ENCODE results near the gene RGS9.

GRCh38 chr17:65254166-65254565 is 117.0 kb downstream of the RGS9 start:
- TF ChIP-seq, protein P1, sequence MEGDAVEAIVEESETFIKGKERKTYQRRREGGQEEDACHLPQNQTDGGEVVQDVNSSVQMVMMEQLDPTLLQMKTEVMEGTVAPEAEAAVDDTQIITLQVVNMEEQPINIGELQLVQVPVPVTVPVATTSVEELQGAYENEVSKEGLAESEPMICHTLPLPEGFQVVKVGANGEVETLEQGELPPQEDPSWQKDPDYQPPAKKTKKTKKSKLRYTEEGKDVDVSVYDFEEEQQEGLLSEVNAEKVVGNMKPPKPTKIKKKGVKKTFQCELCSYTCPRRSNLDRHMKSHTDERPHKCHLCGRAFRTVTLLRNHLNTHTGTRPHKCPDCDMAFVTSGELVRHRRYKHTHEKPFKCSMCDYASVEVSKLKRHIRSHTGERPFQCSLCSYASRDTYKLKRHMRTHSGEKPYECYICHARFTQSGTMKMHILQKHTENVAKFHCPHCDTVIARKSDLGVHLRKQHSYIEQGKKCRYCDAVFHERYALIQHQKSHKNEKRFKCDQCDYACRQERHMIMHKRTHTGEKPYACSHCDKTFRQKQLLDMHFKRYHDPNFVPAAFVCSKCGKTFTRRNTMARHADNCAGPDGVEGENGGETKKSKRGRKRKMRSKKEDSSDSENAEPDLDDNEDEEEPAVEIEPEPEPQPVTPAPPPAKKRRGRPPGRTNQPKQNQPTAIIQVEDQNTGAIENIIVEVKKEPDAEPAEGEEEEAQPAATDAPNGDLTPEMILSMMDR (IDR thresholded peaks at IDR 0.05; ENCODE audit: poor library complexity), result no peak
- TF ChIP-seq EZH2 (IDR thresholded peaks at IDR 0.05; ENCODE audit: borderline replicate concordance), result no peak
- no peak for TF ChIP-seq EZH2phosphoT487 (IDR thresholded peaks at IDR 0.05; ENCODE audit: low read depth, severe bottlenecking, unreplicated experiment)
